AG09319 (cell line): ENCODE measurements around the gene NCKAP5.

Experiments
- DNase-seq: peaks from one replicate; pipeline ENCODE4 v3.0.0-alpha.2; 2010; ENCODE audit warnings: low read depth; ENCODE audit errors: extremely low read depth
- CTCF ChIP-seq: IDR thresholded peaks from 2 replicates; pipeline ENCODE4 v1.5.1; 2011; ENCODE audit warnings: low read depth, mild to moderate bottlenecking, inconsistent platforms, low read length, moderate library complexity

Gene NCKAP5

DNA sequence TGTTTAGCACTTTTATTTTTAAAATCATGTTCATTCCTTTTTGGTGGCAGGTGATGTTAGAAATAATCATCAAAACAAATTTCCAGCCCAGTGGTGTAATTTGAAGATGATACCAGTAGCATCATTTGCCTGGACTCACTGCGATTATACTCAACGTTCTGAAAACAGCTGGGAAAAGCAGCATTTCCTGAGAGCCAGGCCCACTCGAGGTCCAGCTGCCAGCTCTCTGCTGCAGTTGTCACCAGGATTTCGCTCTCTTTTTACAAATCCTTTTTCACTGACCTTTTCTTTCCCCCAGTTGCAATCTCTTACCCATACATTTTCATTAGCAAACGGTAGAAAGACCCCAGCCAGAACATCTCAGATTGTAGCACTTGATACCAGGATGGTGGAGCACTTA lies 787.6 kb downstream of the NCKAP5 start:
- no peak for DNase-seq
- no peak for TF ChIP-seq CTCF

- no peak for TF ChIP-seq CTCF
- no peak for DNase-seq
These were observed 789.0 kb downstream of the NCKAP5 start for GRCh38 chr2:132779206-132779721.

DNA sequence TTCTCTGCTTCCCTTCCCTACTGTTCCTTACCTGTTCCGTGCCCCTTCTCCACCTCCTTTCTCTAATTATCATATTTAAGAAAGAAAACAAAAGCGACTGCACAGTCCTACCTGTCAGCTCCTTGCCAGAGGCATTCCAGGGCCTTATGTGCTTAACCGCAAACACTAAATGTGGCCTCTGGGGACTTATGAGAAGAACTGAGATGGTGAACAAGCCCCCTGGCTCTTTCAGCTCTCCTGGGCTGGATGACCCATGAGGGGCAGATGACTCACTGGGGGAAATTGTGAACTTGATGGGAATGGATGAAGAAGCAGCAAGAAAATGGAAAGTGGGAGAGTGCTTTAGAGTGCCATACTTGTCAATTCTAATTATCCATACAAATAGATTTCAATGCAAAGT lies 792.0 kb downstream of the NCKAP5 start:
- no peak for DNase-seq
- no peak for TF ChIP-seq CTCF

- DNase-seq = no peak
- no peak for TF ChIP-seq CTCF
These were observed 794.1 kb downstream of the NCKAP5 start for GRCh38 chr2:132774189-132774588.

DNA sequence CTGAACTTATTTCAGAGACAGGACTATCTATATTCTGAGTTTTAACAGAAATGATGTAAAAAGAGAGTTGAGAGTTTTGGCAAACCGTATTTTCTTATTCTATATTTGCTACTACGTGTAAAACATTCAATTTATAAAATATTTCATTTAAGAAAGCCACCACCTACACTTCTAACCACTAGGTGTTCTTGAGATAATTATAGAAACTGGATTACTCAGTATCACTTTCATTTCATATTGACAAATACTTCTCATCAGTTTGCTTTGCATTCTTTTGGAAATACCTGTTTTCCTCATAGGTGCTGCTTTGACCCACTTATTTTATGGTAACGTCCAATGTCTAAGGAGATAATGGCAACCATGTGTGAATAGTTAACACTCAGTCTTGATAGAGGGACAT lies 794.9 kb downstream of the NCKAP5 start:
- no peak for DNase-seq

DNA sequence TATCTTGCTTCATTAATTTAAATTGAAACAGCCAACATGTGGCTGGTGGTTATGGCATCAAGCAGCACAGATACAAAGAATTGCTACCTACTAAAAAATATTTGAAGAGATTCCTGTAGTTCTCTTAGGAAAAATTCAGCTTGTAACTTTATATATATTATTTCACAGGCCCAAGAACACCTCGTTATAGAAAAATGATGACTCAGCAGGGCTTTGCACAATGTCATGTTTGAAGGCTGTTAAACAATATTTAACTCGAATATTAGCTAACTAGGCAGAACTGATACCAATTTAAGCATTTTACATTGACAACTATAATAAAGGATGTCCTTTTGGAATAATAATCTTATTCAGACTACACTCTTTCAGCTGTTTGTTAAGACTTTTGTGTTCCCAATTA lies 795.9 kb downstream of the NCKAP5 start:
- no peak for DNase-seq
- TF ChIP-seq CTCF = no peak

More for the DNA sequence above, 794.9 kb downstream of the NCKAP5 start:
- TF ChIP-seq CTCF = no peak

GRCh38 chr2:132766573-132766972 lies 801.7 kb downstream of the NCKAP5 start:
- TF ChIP-seq CTCF = no peak
- no peak for DNase-seq
